ENCODE measurements around the gene INPP5J. TPM values are rescaled to one million over a fixed set of nuclear protein-coding genes. Genes with fewer than 3 reads are reported as not detected.

Gene INPP5J
- total and polyA plus RNA-seq, 2 of the 13 experiments (the other 11 are each of a cell fraction or from before 2014, with no cell fraction given), result 0.24 to 1.1 TPM

- TF ChIP-seq ZNF275 (CRISPR knock-in tag; IDR thresholded peaks at IDR 0.05; ENCODE audit: borderline replicate concordance) (no peak), NFKBIZ (CRISPR knock-in tag; IDR thresholded peaks at IDR 0.05) (no peak), ZNF136 (CRISPR knock-in tag; IDR thresholded peaks at IDR 0.05; ENCODE audit: low read depth) (no peak), TEAD3 (CRISPR knock-in tag; optimal IDR thresholded peaks at IDR 0.05; ENCODE audit: borderline replicate concordance) (peak; percentile 24), PPARG (CRISPR knock-in tag; conservative IDR thresholded peaks at IDR 0.05) (peak; percentile 100), ZNF567 (CRISPR knock-in tag; IDR thresholded peaks at IDR 0.05; ENCODE audit: borderline replicate concordance) (0 out of 2 replicates have a peak, but pooled peaks have one; percentile 32), POLR2AphosphoS5 (IDR thresholded peaks at IDR 0.05; ENCODE audit: low read depth, low read length) (no peak)
Observed at GRCh38 chr22:31089160-31090100, 33.3 kb upstream of the INPP5J start (continued).

- BruUV-seq (replicated peaks), result no TSS peak
- H4K20me1 ChIP-seq (ENCODE audit: insufficient read depth, low read length), result no peaks in the 10 kb centered on the region
- peaks cover 42 to 54% of the 10 kb centered on the region in 2 experiments for H3K36me3 ChIP-seq (replicated peaks in 1 of 2; ENCODE audit: control insufficient read depth in 1 of 2, insufficient read depth in 2 of 2, low read length in 2 of 2)
- in situ Hi-C loops (cut with HindIII; ENCODE audit: extremely low pct_ligation_motif_present, low pct_unique_long_range_greater_than_20kb), result no loop called here
- no peaks in the 10 kb centered on the region for H3K79me2 ChIP-seq (ENCODE audit: insufficient read depth, low read length)
- FAIRE-seq (no peak), DNase-seq (ENCODE audit: low spot score) (no peak), ATAC-seq (no peak)
- H3K27me3 ChIP-seq (ENCODE audit: control insufficient read depth in 1 of 2, insufficient read depth in 2 of 2, low read length in 2 of 2), result no peaks in the 10 kb centered on the region
- no peak overlapping the region for H3K27ac ChIP-seq (ENCODE audit: extremely low read length, insufficient read depth, low read length)
- no peaks in the 10 kb centered on the region for H3K9me3 ChIP-seq (ENCODE audit: low read length)
- no peaks in the 10 kb centered on the region for H3K4me1 ChIP-seq (ENCODE audit: insufficient read depth, low read length)
- over 99% methylated on average over 11 of the region's 15 CpGs for WGBS (ENCODE audit: low lambda C conversion rate)
- H3K9ac ChIP-seq (ENCODE audit: insufficient read depth, low read depth, low read length), result no peak overlapping the region
- CTCF ChIA-PET (ENCODE audit: low intra/inter-chr PET ratio, low total read pairs), result interaction anchor here (3.5 kb wide), 1 partner anchor 58 kb away, joined by 32 read pairs; no protein-coding TSS in a partner anchor
- POLR2A ChIA-PET, result no interaction called here
- no peak overlapping the region for H3K4me3 ChIP-seq (replicated peaks in 1 of 3; ENCODE audit: insufficient read depth in 1 of 3, low read depth in 2 of 3, low read length in 3 of 3)
- H2AFZ ChIP-seq (ENCODE audit: low read length), result no peak overlapping the region
- H3K4me2 ChIP-seq (ENCODE audit: low read depth, low read length), result no peak overlapping the region
- intact Hi-C loops (cut with micrococcal nuclease; ENCODE audit: unreplicated experiment), result no loop called here
- TF ChIP-seq TFAP4 (IDR thresholded peaks at IDR 0.05; ENCODE audit: borderline replicate concordance, low read depth) (no peak), MEF2D (CRISPR knock-in tag; IDR thresholded peaks at IDR 0.05) (no peak), ZNF460 (CRISPR knock-in tag; IDR thresholded peaks at IDR 0.05; ENCODE audit: borderline replicate concordance) (no peak), ZNF564 (CRISPR knock-in tag; IDR thresholded peaks at IDR 0.05) (no peak), NR2C2 (CRISPR knock-in tag; IDR thresholded peaks at IDR 0.05; ENCODE audit: borderline replicate concordance) (no peak), ZNF597 (CRISPR knock-in tag; IDR thresholded peaks at IDR 0.05) (no peak), NCOA5 (CRISPR knock-in tag; IDR thresholded peaks at IDR 0.05) (no peak), ZNF580 (CRISPR knock-in tag; IDR thresholded peaks at IDR 0.05; ENCODE audit: borderline replicate concordance, low read depth) (no peak), ZBTB14 (CRISPR knock-in tag; IDR thresholded peaks at IDR 0.05) (no peak)
Observed at GRCh38 chr22:31090217-31091085, 32.3 kb upstream of the INPP5J start.
